Measurements from ENCODE around the gene IRF9. TPM values are rescaled to one million over a fixed set of nuclear protein-coding genes. Genes with fewer than 3 reads are reported as not detected.

The IRF9 gene
- total and polyA plus RNA-seq, 11 donors = 23.4 to 169 (median 29.8) TPM

GRCh38 chr14:24204163-24205146 is 43.4 kb downstream of the IRF9 start:
- Histone ChIP-seq H3K9me3 (peaks cover 0 to 4% (median 0%) of the 10 kb centered on the region in 12 donors), H3K36me3 (peaks cover 0 to 78% (median 51%) of the 10 kb centered on the region in 9 donors), H3K4me3 (no peak overlapping the region), H3K27me3 (no peaks in the 10 kb centered on the region), H3K27ac (no peak overlapping the region), H3K4me1 (peaks cover 0 to 2% (median 0%) of the 10 kb centered on the region in 12 donors)
- DNase-seq (no peak), ATAC-seq (no peak)
- intact Hi-C loops (cut with DNase I) = no loop called here
- TF ChIP-seq CTCF (IDR thresholded peaks at IDR 0.05) (no peak), POLR2A (IDR thresholded peaks at IDR 0.05) (no peak)
- 92 to 97% (median 94%) methylated on average over 7 of the region's 7 CpGs for WGBS, 4 donors

GRCh38 chr14:24206260-24207103 is 45.4 kb downstream of the IRF9 start:
- H3K27ac ChIP-seq = no peak overlapping the region
- peaks cover 0 to 86% (median 62%) of the 10 kb centered on the region in 9 donors for H3K36me3 ChIP-seq
- DNase-seq (no peak), ATAC-seq (no peak)
- TF ChIP-seq POLR2A (IDR thresholded peaks at IDR 0.05) (no peak), CTCF (IDR thresholded peaks at IDR 0.05) (no peak)
- peaks cover 0 to 2% (median 0%) of the 10 kb centered on the region in 12 donors for H3K9me3 ChIP-seq
- H3K4me3 ChIP-seq = no peak overlapping the region
- intact Hi-C loops (cut with DNase I) = no loop called here
- WGBS, 4 donors = 96 to 99% (median 97%) methylated on average over 11 of the region's 11 CpGs
- H3K27me3 ChIP-seq = no peaks in the 10 kb centered on the region
- H3K4me1 ChIP-seq = peaks cover 0 to 4% (median 0%) of the 10 kb centered on the region in 12 donors

GRCh38 chr14:24207104-24207551 is 46.1 kb downstream of the IRF9 start:
- ATAC-seq = no peak
- intact Hi-C loops (cut with DNase I) = no loop called here
- Histone ChIP-seq H3K36me3 (peaks cover 0 to 83% (median 62%) of the 10 kb centered on the region in 9 donors), H3K9me3 (no peaks in the 10 kb centered on the region), H3K27ac (no peak overlapping the region), H3K27me3 (no peaks in the 10 kb centered on the region), H3K4me3 (no peak overlapping the region), H3K4me1 (peaks cover 0 to 8% (median 0%) of the 10 kb centered on the region in 12 donors)
- TF ChIP-seq CTCF (IDR thresholded peaks at IDR 0.05) = no peak
- TF ChIP-seq POLR2A (IDR thresholded peaks at IDR 0.05) = no peak
- 91 to 99% (median 97%) methylated on average over 5 of the region's 5 CpGs for WGBS, 4 donors
- DNase-seq = no peak
